ENCODE data around the gene IL13. TPM values are rescaled to one million over a fixed set of nuclear protein-coding genes. Genes with fewer than 3 reads are reported as not detected.

Gene IL13
- total and polyA plus RNA-seq, 5 donors from 2014 or later: 0.84 TPM; not detected in 4

- H3K4me1 Mint-ChIP-seq: peaks cover 0 to 6% (median 2%) of the 10 kb centered on the region in 4 donors
- Histone ChIP-seq H3K4me1 (ENCODE audit: control insufficient read depth, insufficient read depth, low read length, poor library complexity, severe bottlenecking) (no peaks in the 10 kb centered on the region), H3K36me3 (ENCODE audit: control insufficient read depth, insufficient read depth, low read length) (no peaks in the 10 kb centered on the region), H3K4me3 (ENCODE audit: low read depth, low read length) (no peak overlapping the region), H3K27me3 (ENCODE audit: control insufficient read depth, insufficient read depth, low read length) (no peaks in the 10 kb centered on the region), H3K9me3 (ENCODE audit: control insufficient read depth in 2 of 2, low read length in 2 of 2) (no peaks in the 10 kb centered on the region), H3K27ac (ENCODE audit: insufficient read depth, low read length, poor library complexity, severe bottlenecking) (no peak overlapping the region)
- DNase-seq (no peak), ATAC-seq (ENCODE audit: low read depth in 2 of 2) (no peak)
- no peak overlapping the region for H3K27ac Mint-ChIP-seq
- peaks cover 9% of the 10 kb centered on the region for H3K36me3 Mint-ChIP-seq
- no peaks in the 10 kb centered on the region for H3K9me3 Mint-ChIP-seq
- H3K27me3 Mint-ChIP-seq: peaks cover 4% of the 10 kb centered on the region
- H3K4me3 Mint-ChIP-seq: no peak overlapping the region
Measured at GRCh38 chr5:132681476-132681831, 23.5 kb downstream of the IL13 start.

GRCh38 chr5:132681983-132682382 lies 24.0 kb downstream of the IL13 start:
- H3K9me3 Mint-ChIP-seq: no peaks in the 10 kb centered on the region
- H3K36me3 Mint-ChIP-seq: peaks cover 9% of the 10 kb centered on the region
- Histone ChIP-seq H3K27me3 (ENCODE audit: control insufficient read depth, insufficient read depth, low read length) (no peaks in the 10 kb centered on the region), H3K4me3 (ENCODE audit: low read depth, low read length) (no peak overlapping the region), H3K27ac (ENCODE audit: insufficient read depth, low read length, poor library complexity, severe bottlenecking) (no peak overlapping the region), H3K4me1 (ENCODE audit: control insufficient read depth, insufficient read depth, low read length, poor library complexity, severe bottlenecking) (no peaks in the 10 kb centered on the region), H3K9me3 (ENCODE audit: control insufficient read depth in 2 of 2, low read length in 2 of 2) (no peaks in the 10 kb centered on the region), H3K36me3 (ENCODE audit: control insufficient read depth, insufficient read depth, low read length) (no peaks in the 10 kb centered on the region)
- H3K27ac Mint-ChIP-seq: peak overlapping the region in 1 of 3 donors; percentile 83
- no peak overlapping the region for H3K4me3 Mint-ChIP-seq
- no peak for DNase-seq
- peaks cover 0 to 6% (median 3%) of the 10 kb centered on the region in 4 donors for H3K4me1 Mint-ChIP-seq
- ATAC-seq (ENCODE audit: low read depth in 2 of 2): no peak
- H3K27me3 Mint-ChIP-seq: peaks cover 4% of the 10 kb centered on the region

- Histone ChIP-seq H3K9me3 (ENCODE audit: control insufficient read depth in 2 of 2, low read length in 2 of 2) (no peaks in the 10 kb centered on the region), H3K4me1 (ENCODE audit: control insufficient read depth, insufficient read depth, low read length, poor library complexity, severe bottlenecking) (peaks cover 17% of the 10 kb centered on the region), H3K27ac (ENCODE audit: insufficient read depth, low read length, poor library complexity, severe bottlenecking) (no peak overlapping the region), H3K36me3 (ENCODE audit: control insufficient read depth, insufficient read depth, low read length) (no peaks in the 10 kb centered on the region), H3K27me3 (ENCODE audit: control insufficient read depth, insufficient read depth, low read length) (no peaks in the 10 kb centered on the region), H3K4me3 (ENCODE audit: low read depth, low read length) (no peak overlapping the region)
- Mint-ChIP-seq H3K4me1 (peaks cover 14 to 18% (median 17%) of the 10 kb centered on the region in 4 donors), H3K36me3 (peaks cover 17% of the 10 kb centered on the region), H3K27me3 (peaks cover 4% of the 10 kb centered on the region), H3K9me3 (no peaks in the 10 kb centered on the region), H3K4me3 (no peak overlapping the region), H3K27ac (no peak overlapping the region)
- DNase-seq: no peak
- no peak for ATAC-seq (ENCODE audit: low read depth in 2 of 2)
Measured at GRCh38 chr5:132684491-132684890, 26.5 kb downstream of the IL13 start.

GRCh38 chr5:132684922-132685720 lies 27.1 kb downstream of the IL13 start:
- DNase-seq (peak in 1 of 3 donors; percentile 26), ATAC-seq (ENCODE audit: low read depth in 2 of 2) (no peak)
- Histone ChIP-seq H3K4me1 (ENCODE audit: control insufficient read depth, insufficient read depth, low read length, poor library complexity, severe bottlenecking) (peaks cover 17% of the 10 kb centered on the region), H3K27me3 (ENCODE audit: control insufficient read depth, insufficient read depth, low read length) (no peaks in the 10 kb centered on the region), H3K9me3 (ENCODE audit: control insufficient read depth in 2 of 2, low read length in 2 of 2) (no peaks in the 10 kb centered on the region), H3K4me3 (ENCODE audit: low read depth, low read length) (no peak overlapping the region), H3K27ac (ENCODE audit: insufficient read depth, low read length, poor library complexity, severe bottlenecking) (no peak overlapping the region), H3K36me3 (ENCODE audit: control insufficient read depth, insufficient read depth, low read length) (no peaks in the 10 kb centered on the region)
- Mint-ChIP-seq H3K36me3 (peaks cover 19% of the 10 kb centered on the region), H3K9me3 (no peaks in the 10 kb centered on the region), H3K27ac (no peak overlapping the region), H3K4me1 (peaks cover 14 to 19% (median 17%) of the 10 kb centered on the region in 4 donors), H3K27me3 (peaks cover 4% of the 10 kb centered on the region), H3K4me3 (no peak overlapping the region)

GRCh38 chr5:132686193-132686592 lies 28.2 kb downstream of the IL13 start:
- Histone ChIP-seq H3K9me3 (ENCODE audit: control insufficient read depth in 2 of 2, low read length in 2 of 2) (no peaks in the 10 kb centered on the region), H3K4me1 (ENCODE audit: control insufficient read depth, insufficient read depth, low read length, poor library complexity, severe bottlenecking) (peaks cover 17% of the 10 kb centered on the region), H3K4me3 (ENCODE audit: low read depth, low read length) (no peak overlapping the region), H3K27ac (ENCODE audit: insufficient read depth, low read length, poor library complexity, severe bottlenecking) (no peak overlapping the region), H3K36me3 (ENCODE audit: control insufficient read depth, insufficient read depth, low read length) (no peaks in the 10 kb centered on the region), H3K27me3 (ENCODE audit: control insufficient read depth, insufficient read depth, low read length) (no peaks in the 10 kb centered on the region)
- peaks cover 10 to 19% (median 17%) of the 10 kb centered on the region in 4 donors for H3K4me1 Mint-ChIP-seq
- H3K27ac Mint-ChIP-seq: peak overlapping the region in 1 of 3 donors; percentile 66
- peaks cover 15% of the 10 kb centered on the region for H3K36me3 Mint-ChIP-seq
- DNase-seq: no peak
- H3K27me3 Mint-ChIP-seq: peaks cover 3% of the 10 kb centered on the region
- ATAC-seq (ENCODE audit: low read depth in 2 of 2): no peak
- no peak overlapping the region for H3K4me3 Mint-ChIP-seq
- no peaks in the 10 kb centered on the region for H3K9me3 Mint-ChIP-seq

GRCh38 chr5:132687995-132688394 lies 30.0 kb downstream of the IL13 start:
- Histone ChIP-seq H3K4me3 (ENCODE audit: low read depth, low read length) (no peak overlapping the region), H3K4me1 (ENCODE audit: control insufficient read depth, insufficient read depth, low read length, poor library complexity, severe bottlenecking) (peaks cover 17% of the 10 kb centered on the region), H3K27me3 (ENCODE audit: control insufficient read depth, insufficient read depth, low read length) (no peaks in the 10 kb centered on the region), H3K27ac (ENCODE audit: insufficient read depth, low read length, poor library complexity, severe bottlenecking) (no peak overlapping the region), H3K9me3 (ENCODE audit: control insufficient read depth in 2 of 2, low read length in 2 of 2) (no peaks in the 10 kb centered on the region), H3K36me3 (ENCODE audit: control insufficient read depth, insufficient read depth, low read length) (no peaks in the 10 kb centered on the region)
- ATAC-seq (ENCODE audit: low read depth in 2 of 2) (peak; percentile 73 to 86), DNase-seq (peak in 2 of 3 donors; percentile 24 to 59)
- no peaks in the 10 kb centered on the region for H3K27me3 Mint-ChIP-seq
- peak overlapping the region in 1 of 4 donors; percentile 14 for H3K4me3 Mint-ChIP-seq
- H3K27ac Mint-ChIP-seq: peak overlapping the region in 2 of 3 donors; percentile 18 to 63
- H3K36me3 Mint-ChIP-seq: peaks cover 16% of the 10 kb centered on the region
- H3K9me3 Mint-ChIP-seq: peaks cover 0 to 2% (median 0%) of the 10 kb centered on the region in 7 donors
- peaks cover 17 to 21% (median 19%) of the 10 kb centered on the region in 4 donors for H3K4me1 Mint-ChIP-seq

- DNase-seq: peak in 1 of 3 donors; percentile 34
- H3K27me3 Mint-ChIP-seq: no peaks in the 10 kb centered on the region
- no peaks in the 10 kb centered on the region for H3K36me3 ChIP-seq (ENCODE audit: control insufficient read depth, insufficient read depth, low read length)
Measured at GRCh38 chr5:132688536-132689339, 30.8 kb downstream of the IL13 start.

More at GRCh38 chr5:132688536-132689339, 30.8 kb downstream of the IL13 start:
- no peak for ATAC-seq (ENCODE audit: low read depth in 2 of 2)
- Histone ChIP-seq H3K9me3 (ENCODE audit: control insufficient read depth in 2 of 2, low read length in 2 of 2) (no peaks in the 10 kb centered on the region), H3K4me1 (ENCODE audit: control insufficient read depth, insufficient read depth, low read length, poor library complexity, severe bottlenecking) (peaks cover 17% of the 10 kb centered on the region), H3K27ac (ENCODE audit: insufficient read depth, low read length, poor library complexity, severe bottlenecking) (peak overlapping the region; percentile 30), H3K27me3 (ENCODE audit: control insufficient read depth, insufficient read depth, low read length) (no peaks in the 10 kb centered on the region), H3K4me3 (ENCODE audit: low read depth, low read length) (no peak overlapping the region)
- H3K36me3 Mint-ChIP-seq: peaks cover 16% of the 10 kb centered on the region
- H3K27ac Mint-ChIP-seq: peak overlapping the region; percentile 17 to 38 (median 18)
- H3K4me1 Mint-ChIP-seq: peaks cover 17 to 21% (median 19%) of the 10 kb centered on the region in 4 donors
- peak overlapping the region in 1 of 4 donors; percentile 8 for H3K4me3 Mint-ChIP-seq
- H3K9me3 Mint-ChIP-seq: peaks cover 0 to 2% (median 0%) of the 10 kb centered on the region in 7 donors
